Stimulated activated CD8-positive, alpha-beta memory T cell treated with anti-CD3 and anti-CD28 coated beads, Interleukin-15, amount 100 ng/mL, for 48 hours (primary cell): ENCODE measurements around the gene DGUOK.

Experiments used
- DNase-seq, 2 donors: peaks; one replicate each; pipeline ENCODE4 v3.0.0-alpha.2; 2020; ENCODE audit warnings: low read depth in 2 of 2

DGUOK gene

GRCh38 chr2:73947412-73948018 lies 20.8 kb downstream of the DGUOK start:
- no peak for DNase-seq

DNA sequence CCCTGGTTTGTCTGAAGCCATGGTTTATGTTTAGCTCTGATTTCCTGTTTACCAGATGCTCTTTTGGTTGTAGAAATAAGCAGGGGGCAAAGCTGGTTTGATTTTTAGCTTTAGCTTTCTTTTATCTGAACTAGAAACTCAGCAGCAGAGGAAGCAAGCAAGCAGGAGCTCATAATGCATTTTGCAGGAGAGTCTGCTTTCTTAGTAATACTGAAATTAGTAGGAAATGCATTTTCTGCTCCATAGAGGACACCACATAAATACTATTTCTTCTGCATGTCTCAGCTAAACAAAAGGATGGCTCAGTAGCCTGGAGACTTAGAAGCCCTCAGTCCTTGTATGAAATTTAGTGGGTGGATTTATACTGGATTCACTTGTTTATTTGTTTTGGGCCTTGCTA lies 23.1 kb downstream of the DGUOK start:
- no peak for DNase-seq

GRCh38 chr2:73952499-73953446 lies 26.1 kb downstream of the DGUOK start:
- DNase-seq, result no peak

GRCh38 chr2:73956218-73956865 lies 29.7 kb downstream of the DGUOK start:
- no peak for DNase-seq

GRCh38 chr2:73961274-73961673 lies 34.6 kb downstream of the DGUOK start:
- DNase-seq, result no peak

GRCh38 chr2:73961823-73962615 lies 35.3 kb downstream of the DGUOK start:
- no peak for DNase-seq

GRCh38 chr2:73962798-73963197 lies 36.1 kb downstream of the DGUOK start:
- DNase-seq, result no peak

GRCh38 chr2:73963385-73964120 lies 36.9 kb downstream of the DGUOK start:
- DNase-seq, result peak; percentile 32 to 38

DNA sequence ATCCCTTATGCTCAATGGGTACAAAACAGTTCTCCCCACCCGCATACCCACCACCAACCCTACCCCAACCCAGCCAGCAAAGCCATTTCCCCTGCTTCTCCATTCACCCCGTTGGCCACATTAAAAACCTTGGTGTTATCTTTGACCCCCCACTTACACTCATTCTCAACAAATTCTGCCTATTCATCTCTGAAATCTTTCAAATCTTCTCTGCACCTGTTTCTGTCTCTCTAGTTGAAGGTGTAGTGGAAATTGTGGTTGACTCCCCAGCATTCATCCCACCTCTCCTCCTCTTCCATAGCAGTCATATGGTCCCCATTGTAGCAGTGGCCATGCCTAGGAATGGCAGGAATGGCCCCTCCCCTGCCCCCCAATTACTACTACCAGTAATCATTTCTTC lies 37.5 kb downstream of the DGUOK start:
- no peak for DNase-seq

- no peak for DNase-seq
These were observed 38.4 kb downstream of the DGUOK start for GRCh38 chr2:73965053-73965452.

GRCh38 chr2:73968357-73968937 lies 41.8 kb downstream of the DGUOK start:
- DNase-seq, result no peak

- DNase-seq, result no peak
These were observed 42.7 kb downstream of the DGUOK start for GRCh38 chr2:73969356-73969755.

GRCh38 chr2:73970141-73970803 lies 43.6 kb downstream of the DGUOK start:
- DNase-seq, result no peak

- DNase-seq, result peak in 1 of 2 donors; percentile 40
These were observed 44.3 kb downstream of the DGUOK start for GRCh38 chr2:73970850-73971471.

DNA sequence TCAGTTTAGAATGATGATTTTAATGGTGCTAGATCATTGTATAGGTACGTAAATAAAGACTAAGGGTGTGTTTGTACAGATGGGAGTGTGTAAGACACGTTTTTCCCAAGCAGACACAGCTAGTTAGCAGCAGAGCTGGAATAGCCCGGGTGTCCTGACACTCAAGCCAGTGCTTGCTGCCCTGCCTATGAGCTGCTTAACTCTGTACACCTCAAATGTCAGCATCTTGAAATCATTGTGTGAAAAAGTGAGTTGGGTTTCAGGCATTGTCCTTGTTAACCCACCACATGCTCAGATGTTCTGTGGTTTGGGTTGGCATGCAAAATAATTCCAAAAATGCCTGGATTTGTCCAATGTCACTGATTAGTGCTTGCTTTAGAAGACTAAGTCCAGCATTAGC lies 45.0 kb downstream of the DGUOK start:
- DNase-seq, result no peak

GRCh38 chr2:73972846-73973245 lies 46.2 kb downstream of the DGUOK start:
- DNase-seq, result no peak

- no peak for DNase-seq
These were observed 49.1 kb downstream of the DGUOK start for GRCh38 chr2:73975731-73976130.

- DNase-seq, result no peak
These were observed 50.1 kb downstream of the DGUOK start for GRCh38 chr2:73976803-73977202.

GRCh38 chr2:73977466-73977865 lies 50.8 kb downstream of the DGUOK start:
- no peak for DNase-seq

DNA sequence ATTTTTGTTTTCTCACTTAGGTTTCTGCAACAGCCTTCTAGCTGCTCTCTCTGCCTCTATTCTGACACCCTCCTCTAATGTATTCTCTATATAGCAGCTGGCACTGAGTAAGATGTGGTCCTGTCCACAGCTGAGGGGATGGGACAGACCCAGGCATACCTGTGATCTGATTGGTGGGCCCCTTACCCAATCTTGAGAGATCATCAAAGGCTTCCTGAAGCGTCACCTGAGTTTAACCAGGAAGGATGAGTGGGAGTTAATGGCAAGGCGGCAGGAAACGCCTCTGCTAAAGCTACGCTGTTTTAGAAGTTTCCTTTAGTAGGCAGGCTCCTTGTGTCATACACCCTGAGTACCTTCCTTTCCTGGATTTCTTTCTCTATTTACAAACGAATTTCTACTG lies 52.3 kb downstream of the DGUOK start:
- peak; percentile 51 to 60 for DNase-seq
